OCI-LY1 (cell line): Measurements from ENCODE around the gene ODAPH.

Experiments
- H2AFZ ChIP-seq: fragments of 200-600 bp; sonication (generic), shearing (Covaris generic); 2 replicates; pipeline ENCODE4 v1.6.0; 2014; ENCODE audit warnings: antibody characterized with exemption, mild to moderate bottlenecking, low read length
- H3F3A ChIP-seq: fragments of 200-600 bp; sonication (generic), shearing (Covaris generic); 2 replicates; pipeline ENCODE4 v1.6.0; 2014; ENCODE audit warnings: mild to moderate bottlenecking, antibody characterized with exemption, low read length, moderate library complexity; ENCODE audit not compliant: insufficient read depth
- H3K27ac ChIP-seq: fragments of 200-600 bp; sonication (generic); 2 replicates; pipeline ENCODE4 v1.5.1; 2014; ENCODE audit warnings: low read length, mixed run types, mild to moderate bottlenecking, low read depth; ENCODE audit not compliant: poor library complexity, severe bottlenecking
- H3K27me3 ChIP-seq: fragments of 200-600 bp; sonication (generic); 2 replicates; pipeline ENCODE4 v1.6.0; 2014; ENCODE audit warnings: antibody characterized with exemption, mild to moderate bottlenecking, low read length, moderate library complexity; ENCODE audit not compliant: insufficient read depth
- H3K36me3 ChIP-seq: fragments of 200-600 bp; sonication (generic); 2 replicates; pipeline ENCODE4 v1.6.1; 2014; ENCODE audit warnings: mild to moderate bottlenecking, antibody characterized with exemption, low read length, moderate library complexity, mixed read lengths; ENCODE audit not compliant: insufficient read depth
- H3K4me1 ChIP-seq: fragments of 200-600 bp; sonication (generic); 2 replicates; pipeline ENCODE4 v1.5.1; 2014; ENCODE audit warnings: mild to moderate bottlenecking, low read length, moderate library complexity; ENCODE audit not compliant: insufficient read depth, severe bottlenecking
- H3K4me2 ChIP-seq: fragments of 200-600 bp; sonication (generic), shearing (Covaris generic); 2 replicates; pipeline ENCODE4 v1.6.1; 2014; ENCODE audit warnings: low read length
- H3K4me3 ChIP-seq: fragments of 200-600 bp; sonication (generic); 2 replicates; pipeline ENCODE4 v1.5.1; 2014; ENCODE audit warnings: low read length, low read depth, mild to moderate bottlenecking, mixed read lengths; ENCODE audit not compliant: poor library complexity, severe bottlenecking
- H3K79me2 ChIP-seq: fragments of 200-600 bp; shearing (Covaris generic); 2 replicates; pipeline ENCODE4 v1.6.1; 2016; ENCODE audit warnings: mixed run types, low read length, mixed read lengths; ENCODE audit not compliant: insufficient read depth
- H3K9ac ChIP-seq: fragments of 200-600 bp; sonication (generic), shearing (Covaris generic); 2 replicates; pipeline ENCODE4 v1.6.1; 2014; ENCODE audit warnings: mild to moderate bottlenecking, low read length, mixed read lengths
- H3K9me2 ChIP-seq: fragments of 200-600 bp; sonication (generic), shearing (Covaris generic); 2 replicates; pipeline ENCODE4 v1.6.1; 2014; ENCODE audit warnings: low read depth, mild to moderate bottlenecking, low read length, mixed read lengths
- H3K9me3 ChIP-seq: fragments of 200-600 bp; shearing (Covaris generic); 2 replicates; pipeline ENCODE4 v1.6.1; 2014; ENCODE audit warnings: low read length, mixed read lengths
- H4K20me1 ChIP-seq: fragments of 200-600 bp; sonication (generic), shearing (Covaris generic); 2 replicates; pipeline ENCODE4 v1.6.0; 2016; ENCODE audit warnings: mild to moderate bottlenecking, low read length; ENCODE audit not compliant: insufficient read depth
- EZH2 ChIP-seq: fragments of 200-600 bp; sonication (generic), shearing (Covaris generic); IDR thresholded peaks from 2 replicates; pipeline ENCODE4 v1.8.0; 2017; ENCODE audit warnings: borderline replicate concordance, mixed run types, mild to moderate bottlenecking, antibody characterized with exemption, low read length, moderate library complexity, mixed read lengths
- TF ChIP-seq, protein P1 (sequence below): fragments of 200-600 bp; sonication (generic), shearing (Covaris generic); IDR thresholded peaks from 2 replicates; pipeline ENCODE4 v1.5.1; 2017; ENCODE audit warnings: mild to moderate bottlenecking, antibody characterized with exemption, low read length, moderate library complexity, mixed read lengths

The ODAPH gene

DNA sequence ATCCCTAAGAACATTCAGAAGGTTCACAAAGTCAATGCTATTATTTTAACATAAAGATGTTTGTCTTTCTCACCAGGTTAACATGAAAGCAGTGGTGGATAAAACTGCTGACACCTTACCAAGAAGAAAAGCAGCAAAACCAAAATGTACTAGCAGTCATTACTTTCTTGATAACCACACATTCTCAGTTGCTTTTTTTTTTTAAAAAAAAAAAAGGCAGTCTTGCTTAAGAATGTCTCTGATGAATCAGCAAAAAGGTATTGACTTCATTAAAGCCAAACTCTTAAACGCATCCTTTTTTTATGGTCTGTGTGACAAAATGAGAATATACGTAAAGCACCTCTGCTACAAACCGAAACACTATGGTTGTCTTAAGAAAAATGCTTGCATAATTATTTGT, 42.5 kb downstream of the ODAPH start:
- Histone ChIP-seq H4K20me1 (no peaks in the 10 kb centered on the region), H3K27ac (no peak overlapping the region), H2AFZ (no peak overlapping the region), H3K27me3 (no peaks in the 10 kb centered on the region), H3K4me2 (no peak overlapping the region), H3K4me1 (no peaks in the 10 kb centered on the region), H3K36me3 (no peaks in the 10 kb centered on the region), H3K9ac (no peak overlapping the region), H3F3A (no peaks in the 10 kb centered on the region), H3K9me3 (no peaks in the 10 kb centered on the region), H3K79me2 (no peaks in the 10 kb centered on the region), H3K4me3 (no peak overlapping the region), H3K9me2 (no peaks in the 10 kb centered on the region)
- TF ChIP-seq, protein P1, sequence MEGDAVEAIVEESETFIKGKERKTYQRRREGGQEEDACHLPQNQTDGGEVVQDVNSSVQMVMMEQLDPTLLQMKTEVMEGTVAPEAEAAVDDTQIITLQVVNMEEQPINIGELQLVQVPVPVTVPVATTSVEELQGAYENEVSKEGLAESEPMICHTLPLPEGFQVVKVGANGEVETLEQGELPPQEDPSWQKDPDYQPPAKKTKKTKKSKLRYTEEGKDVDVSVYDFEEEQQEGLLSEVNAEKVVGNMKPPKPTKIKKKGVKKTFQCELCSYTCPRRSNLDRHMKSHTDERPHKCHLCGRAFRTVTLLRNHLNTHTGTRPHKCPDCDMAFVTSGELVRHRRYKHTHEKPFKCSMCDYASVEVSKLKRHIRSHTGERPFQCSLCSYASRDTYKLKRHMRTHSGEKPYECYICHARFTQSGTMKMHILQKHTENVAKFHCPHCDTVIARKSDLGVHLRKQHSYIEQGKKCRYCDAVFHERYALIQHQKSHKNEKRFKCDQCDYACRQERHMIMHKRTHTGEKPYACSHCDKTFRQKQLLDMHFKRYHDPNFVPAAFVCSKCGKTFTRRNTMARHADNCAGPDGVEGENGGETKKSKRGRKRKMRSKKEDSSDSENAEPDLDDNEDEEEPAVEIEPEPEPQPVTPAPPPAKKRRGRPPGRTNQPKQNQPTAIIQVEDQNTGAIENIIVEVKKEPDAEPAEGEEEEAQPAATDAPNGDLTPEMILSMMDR = no peak
- TF ChIP-seq EZH2 = no peak

DNA sequence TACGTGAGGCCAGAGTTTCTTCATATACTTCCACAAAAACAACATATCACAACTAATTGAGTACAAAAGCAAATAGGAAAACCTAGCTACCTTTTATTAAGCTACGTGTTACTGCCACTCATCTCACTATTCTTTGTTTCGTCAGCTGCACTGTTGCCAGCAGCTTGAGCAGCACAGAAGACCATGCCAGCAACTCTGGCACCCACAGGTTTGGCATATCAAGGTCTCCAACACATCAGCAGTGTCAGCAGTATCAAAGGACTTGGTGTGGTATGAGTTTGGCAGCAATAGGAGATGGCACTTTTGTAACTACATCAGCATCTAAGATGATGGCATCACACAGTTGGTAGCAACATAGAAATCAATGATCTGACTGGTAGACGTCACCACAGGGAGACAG, 43.8 kb downstream of the ODAPH start:
- no peak overlapping the region for H3K4me2 ChIP-seq
- no peaks in the 10 kb centered on the region for H3K36me3 ChIP-seq
- H3K27me3 ChIP-seq = no peaks in the 10 kb centered on the region
- no peak for TF ChIP-seq EZH2
- TF ChIP-seq, protein P1 = no peak
- no peaks in the 10 kb centered on the region for H3K9me3 ChIP-seq
- H3K27ac ChIP-seq = no peak overlapping the region
- H3K9me2 ChIP-seq = no peaks in the 10 kb centered on the region
- H2AFZ ChIP-seq = no peak overlapping the region
- H4K20me1 ChIP-seq = no peaks in the 10 kb centered on the region
- H3K9ac ChIP-seq = no peak overlapping the region
- no peaks in the 10 kb centered on the region for H3K4me1 ChIP-seq
- H3K4me3 ChIP-seq = no peak overlapping the region
- no peaks in the 10 kb centered on the region for H3K79me2 ChIP-seq
- no peaks in the 10 kb centered on the region for H3F3A ChIP-seq

DNA sequence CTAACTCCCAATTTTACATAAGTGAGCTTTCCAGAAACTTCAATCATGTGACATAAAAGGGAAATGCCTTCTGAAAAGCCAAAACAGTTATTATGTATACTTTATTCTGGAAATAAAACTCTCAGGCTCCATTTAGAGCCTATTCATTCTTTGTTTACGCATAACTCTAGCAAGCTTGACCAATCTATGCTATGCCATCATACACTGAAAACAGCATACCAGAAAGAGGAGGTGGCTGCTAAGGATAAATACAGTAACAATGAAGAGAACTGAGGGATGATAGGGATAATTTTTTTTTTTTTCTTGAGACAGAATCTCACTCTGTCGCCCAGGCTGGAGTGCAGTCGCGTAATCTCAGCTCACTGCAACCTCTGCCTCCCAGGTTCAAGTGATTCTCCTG, 50.1 kb downstream of the ODAPH start:
- Histone ChIP-seq H3F3A (no peaks in the 10 kb centered on the region), H4K20me1 (no peaks in the 10 kb centered on the region), H3K9me2 (no peaks in the 10 kb centered on the region), H3K27me3 (no peaks in the 10 kb centered on the region), H3K4me3 (no peak overlapping the region), H3K79me2 (no peaks in the 10 kb centered on the region), H3K27ac (no peak overlapping the region), H3K9me3 (no peaks in the 10 kb centered on the region), H2AFZ (no peak overlapping the region), H3K4me1 (no peaks in the 10 kb centered on the region), H3K36me3 (no peaks in the 10 kb centered on the region), H3K4me2 (no peak overlapping the region), H3K9ac (no peak overlapping the region)
- no peak for TF ChIP-seq EZH2

DNA sequence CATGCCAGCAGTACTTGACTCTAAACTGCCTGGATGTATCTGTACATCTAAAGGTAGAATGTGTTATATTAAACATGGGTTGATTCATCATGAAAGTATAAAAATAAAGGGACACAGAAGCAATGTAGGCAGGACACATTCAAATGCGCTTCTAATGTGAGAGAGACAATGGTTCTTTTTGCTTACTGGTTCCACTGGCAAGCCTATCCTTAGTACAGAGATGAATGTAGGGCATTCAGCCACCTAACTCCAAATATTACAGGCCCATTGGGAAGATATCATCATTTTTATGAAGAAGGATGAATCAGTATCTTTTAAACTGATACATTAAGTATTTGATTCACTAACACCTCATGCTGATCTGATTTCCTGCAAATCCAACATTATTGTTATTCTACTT, 56.4 kb downstream of the ODAPH start:
- no peaks in the 10 kb centered on the region for H4K20me1 ChIP-seq
- H3F3A ChIP-seq = no peaks in the 10 kb centered on the region
- H3K9me2 ChIP-seq = no peaks in the 10 kb centered on the region
- no peak overlapping the region for H3K27ac ChIP-seq
- TF ChIP-seq, protein P1 = no peak
- no peak for TF ChIP-seq EZH2
- no peaks in the 10 kb centered on the region for H3K4me1 ChIP-seq
- no peak overlapping the region for H2AFZ ChIP-seq
- H3K36me3 ChIP-seq = no peaks in the 10 kb centered on the region
- no peak overlapping the region for H3K4me3 ChIP-seq
- H3K9me3 ChIP-seq = 0 out of 2 replicates have a peak, but pooled peaks cover 3% of the 10 kb centered on the region
- H3K4me2 ChIP-seq = no peak overlapping the region
- H3K9ac ChIP-seq = no peak overlapping the region
- H3K79me2 ChIP-seq = no peaks in the 10 kb centered on the region
- no peaks in the 10 kb centered on the region for H3K27me3 ChIP-seq
